H9 (cell line): ENCODE data around the gene IRX4. TPM values are rescaled to one million over a fixed set of nuclear protein-coding genes. Genes with fewer than 3 reads are reported as not detected.

Experiments used
- DNase-seq: peaks from one replicate; pipeline ENCODE4 v3.0.0-alpha.2; 2017
- H2AFZ ChIP-seq: one replicate; pipeline ENCODE4 v1.6.1; 2013; ENCODE audit warnings: mild to moderate bottlenecking, low read length, control low read depth, moderate library complexity
- H2AK5ac ChIP-seq: 2 replicates; pipeline ENCODE4 v1.6.1; 2013; ENCODE audit warnings: low read length, control low read depth, mixed read lengths; ENCODE audit not compliant: insufficient read length
- H2BK120ac ChIP-seq: one replicate; pipeline ENCODE4 v1.6.1; 2013; ENCODE audit warnings: low read depth, mild to moderate bottlenecking, low read length, control low read depth, inconsistent platforms; ENCODE audit not compliant: poor library complexity, severe bottlenecking
- H2BK12ac ChIP-seq: 2 replicates; pipeline ENCODE4 v1.6.1; 2013; ENCODE audit warnings: low read length, control low read depth, mixed read lengths, low read depth; ENCODE audit not compliant: insufficient read length
- H2BK15ac ChIP-seq: 2 replicates; pipeline ENCODE4 v1.6.1; 2013; ENCODE audit warnings: low read depth, low read length, control low read depth
- H2BK20ac ChIP-seq: one replicate; pipeline ENCODE4 v1.6.1; 2013; ENCODE audit warnings: low read depth, mild to moderate bottlenecking, low read length, control low read depth, inconsistent platforms; ENCODE audit not compliant: poor library complexity, severe bottlenecking
- H2BK5ac ChIP-seq: 2 replicates; pipeline ENCODE4 v1.6.1; 2013; ENCODE audit warnings: low read length, control low read depth, mixed read lengths; ENCODE audit not compliant: insufficient read length
- H3K14ac ChIP-seq: 2 replicates; pipeline ENCODE4 v1.6.1; 2013; ENCODE audit warnings: low read length, control low read depth; ENCODE audit not compliant: insufficient read depth
- H3K18ac ChIP-seq: 2 replicates; pipeline ENCODE4 v1.6.1; 2013; ENCODE audit warnings: low read depth, mild to moderate bottlenecking, mixed read lengths, low read length, control low read depth; ENCODE audit not compliant: insufficient read length
- H3K23ac ChIP-seq: 2 replicates; pipeline ENCODE4 v1.6.1; 2013; ENCODE audit warnings: low read length, control low read depth, mixed read lengths, low read depth; ENCODE audit not compliant: insufficient read length
- H3K23me2 ChIP-seq: 2 replicates; pipeline ENCODE4 v1.6.1; 2013; ENCODE audit warnings: low read depth, mild to moderate bottlenecking, mixed read lengths, low read length, control low read depth; ENCODE audit not compliant: insufficient read length, poor library complexity, severe bottlenecking
- H3K27ac ChIP-seq: 2 replicates; pipeline ENCODE4 v1.5.1; 2013; ENCODE audit warnings: low read length, control low read depth, mixed read lengths, low read depth; ENCODE audit not compliant: insufficient read length
- H3K27me3 ChIP-seq: 2 replicates; pipeline ENCODE4 v1.6.1; 2013; ENCODE audit warnings: low read length, control low read depth, inconsistent platforms; ENCODE audit not compliant: insufficient read depth
- H3K4ac ChIP-seq: 2 replicates; pipeline ENCODE4 v1.6.1; 2013; ENCODE audit warnings: low read depth, mild to moderate bottlenecking, control low read depth, inconsistent platforms, low read length, moderate library complexity
- H3K4me1 ChIP-seq: 2 replicates; pipeline ENCODE4 v1.6.1; 2013; ENCODE audit warnings: low read length, control low read depth, inconsistent platforms; ENCODE audit not compliant: insufficient read depth
- H3K4me2 ChIP-seq: 2 replicates; pipeline ENCODE4 v1.6.1; 2013; ENCODE audit warnings: low read length, control low read depth, mixed read lengths; ENCODE audit not compliant: insufficient read length, insufficient read depth
- H3K56ac ChIP-seq: 2 replicates; pipeline ENCODE4 v1.6.1; 2013; ENCODE audit warnings: low read depth, mild to moderate bottlenecking, mixed read lengths, low read length, control low read depth; ENCODE audit not compliant: insufficient read length
- H3K79me1 ChIP-seq: 2 replicates; pipeline ENCODE4 v1.6.1; 2013; ENCODE audit warnings: low read depth, mild to moderate bottlenecking, moderate library complexity, low read length, control low read depth, inconsistent platforms; ENCODE audit not compliant: insufficient read depth, poor library complexity, severe bottlenecking
- H3K79me2 ChIP-seq: 2 replicates; pipeline ENCODE4 v1.6.1; 2013; ENCODE audit warnings: low read length, control low read depth, inconsistent platforms; ENCODE audit not compliant: insufficient read depth
- H3K9ac ChIP-seq: 2 replicates; pipeline ENCODE4 v1.6.1; 2013; ENCODE audit warnings: low read length, control low read depth, mixed read lengths; ENCODE audit not compliant: insufficient read length; ENCODE audit errors: extremely low read depth
- H3K9me3 ChIP-seq: one replicate; pipeline ENCODE4 v1.6.1; 2013; ENCODE audit warnings: low read depth, low read length, inconsistent platforms; ENCODE audit not compliant: control insufficient read depth
- H3T11ph ChIP-seq: one replicate; pipeline ENCODE4 v1.6.1; 2013; ENCODE audit warnings: mild to moderate bottlenecking, low read length, control low read depth, inconsistent platforms
- H4K20me1 ChIP-seq: one replicate; pipeline ENCODE4 v1.6.1; 2013; ENCODE audit not compliant: control insufficient read depth, insufficient read length, insufficient read depth
- H4K5ac ChIP-seq: 2 replicates; pipeline ENCODE4 v1.6.1; 2013; ENCODE audit warnings: low read depth, mild to moderate bottlenecking, mixed read lengths, low read length, control low read depth; ENCODE audit not compliant: insufficient read length
- H4K8ac ChIP-seq: replicated peaks from 2 replicates; pipeline ENCODE4 v1.6.1; 2013; ENCODE audit warnings: low read length, control low read depth, mixed read lengths, low read depth; ENCODE audit not compliant: insufficient read length
- H4K91ac ChIP-seq: 2 replicates; pipeline ENCODE4 v1.6.1; 2013; ENCODE audit warnings: low read depth, mild to moderate bottlenecking, moderate library complexity, mixed read lengths, low read length, control low read depth; ENCODE audit not compliant: insufficient read length
- H3K27ac Mint-ChIP-seq, 3 experiments: 2 replicates in 2 of 3; 3 replicates in 1 of 3; pipeline ENCODE4 v1.8.0; 2020 to 2021; ENCODE audit warnings: mixed read lengths in 3 of 3, mild to moderate bottlenecking in 1 of 3, moderate library complexity in 1 of 3
- H3K27me3 Mint-ChIP-seq: 2 replicates; pipeline ENCODE4 v1.8.0; 2021; ENCODE audit warnings: low read depth, mild to moderate bottlenecking, moderate library complexity, mixed read lengths
- H3K36me3 Mint-ChIP-seq, 3 experiments: 2 replicates in 2 of 3; 3 replicates in 1 of 3; pipeline ENCODE4 v1.8.0; 2020 to 2021; ENCODE audit warnings: low read depth in 3 of 3, mixed read lengths in 3 of 3; ENCODE audit not compliant: insufficient read depth in 1 of 3
- H3K4me1 Mint-ChIP-seq, 2 experiments: 2 replicates each; pipeline ENCODE4 v1.8.0; 2020; ENCODE audit warnings: mixed read lengths in 2 of 2
- H3K4me3 Mint-ChIP-seq, 2 experiments: 2 replicates in 1 of 2; 3 replicates in 1 of 2; pipeline ENCODE4 v1.8.0; 2020 to 2021; ENCODE audit warnings: mild to moderate bottlenecking in 2 of 2, mixed read lengths in 2 of 2, moderate library complexity in 1 of 2
- H3K9me3 Mint-ChIP-seq, 2 experiments: 2 replicates in 1 of 2; 3 replicates in 1 of 2; pipeline ENCODE4 v1.8.0; 2020; ENCODE audit warnings: mild to moderate bottlenecking in 2 of 2, mixed read lengths in 2 of 2, moderate library complexity in 1 of 2
- CTCF ChIP-seq: fragments of 200-600 bp; sonication (generic); conservative IDR thresholded peaks from 3 replicates; pipeline ENCODE4 v1.8.0; 2021; ENCODE audit warnings: antibody characterized with exemption, mild to moderate bottlenecking
- WGBS: extraction: QIAGEN DNeasy Blood & Tissue Kit; methylation state at CpG from one replicate; pipeline ENCODE4 v1.1.7; 2013; ENCODE audit warnings: missing lambda C conversion rate, low lambda C conversion rate, mixed read lengths; ENCODE audit not compliant: insufficient read length; ENCODE audit errors: extremely low coverage; 5-methylcytosine and 5-hydroxymethylcytosine counted together
- total RNA-seq: library from RNA; stranded (reverse); gene quantifications from 2 replicates; pipeline ENCODE4 v1.2.1, GENCODE V29; 2021

Gene IRX4
- total RNA-seq, 1 experiment from 2014 or later, result 3.2 TPM

- Histone ChIP-seq H2BK5ac (no peak overlapping the region), H3K14ac (no peak overlapping the region), H3K4ac (no peak overlapping the region), H3K4me2 (no peak overlapping the region), H4K5ac (no peak overlapping the region), H2BK12ac (no peak overlapping the region), H2BK15ac (no peak overlapping the region), H4K91ac (no peak overlapping the region), H3K79me2 (no peaks in the 10 kb centered on the region), H3T11ph (no peak overlapping the region), H4K8ac (no peak overlapping the region), H3K23ac (no peak overlapping the region), H2BK120ac (no peak overlapping the region), H3K79me1 (no peaks in the 10 kb centered on the region), H3K9me3 (no peaks in the 10 kb centered on the region), H4K20me1 (no peaks in the 10 kb centered on the region), H3K9ac (no peak overlapping the region), H3K27me3 (peaks cover 15% of the 10 kb centered on the region; the same call in 1 of the 2 replicates), H2AFZ (no peak overlapping the region), H2BK20ac (no peak overlapping the region), H3K56ac (no peak overlapping the region), H3K27ac (no peak overlapping the region), H3K23me2 (no peaks in the 10 kb centered on the region), H3K4me1 (no peaks in the 10 kb centered on the region), H3K18ac (no peak overlapping the region), H2AK5ac (no peak overlapping the region)
- Mint-ChIP-seq H3K36me3 (no peaks in the 10 kb centered on the region), H3K4me3 (no peak overlapping the region), H3K27me3 (peaks cover 85% of the 10 kb centered on the region), H3K27ac (no peak overlapping the region), H3K9me3 (no peaks in the 10 kb centered on the region), H3K4me1 (peaks cover 6 to 17% of the 10 kb centered on the region in 2 experiments; a peak in 3 of 4 replicates)
- DNase-seq, result no peak
- TF ChIP-seq CTCF, result no peak
- WGBS, result no CpG with 5 or more reads among the region's 16 CpGs
Observed at GRCh38 chr5:1891391-1891790, 8.7 kb upstream of the IRX4 start.
